NCI-H1694 treated with DMSO at 0.1 percent for 48 hours (cell line): Measurements from ENCODE around the gene WNK1.
"Not testable (repeated sequence)": the region's sequence is repeated elsewhere in the genome, so short reads cannot be mapped to it uniquely, and the experiment has no call there.

Experiments
- DNase-seq: peaks from one replicate; lab custom pipeline; 2025; lab: John Stamatoyannopoulos, UW

Gene WNK1

DNA sequence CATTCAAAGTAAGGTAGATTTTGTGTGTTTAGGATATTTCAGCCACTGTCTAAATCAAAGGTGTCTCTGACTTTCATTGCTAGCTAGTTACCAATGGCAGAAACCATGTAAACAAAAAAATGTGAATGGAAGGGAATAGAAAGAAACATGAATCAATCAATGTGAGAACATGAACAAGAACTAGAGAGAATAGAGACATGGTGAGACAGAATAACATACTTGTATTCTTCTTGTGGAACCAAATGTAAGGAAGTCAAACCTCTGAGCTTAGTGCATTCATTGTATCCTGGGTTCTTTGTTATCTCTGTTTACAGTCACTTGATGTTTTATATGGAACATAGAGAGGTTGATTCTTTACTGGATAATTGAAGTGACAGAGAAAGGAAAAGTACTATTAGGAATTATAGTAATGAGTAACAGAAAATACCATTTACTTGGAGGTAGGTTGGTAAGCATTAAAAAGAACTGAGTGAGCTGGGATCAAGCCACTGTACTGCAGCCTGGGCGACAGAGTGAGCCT is 2.6 kb upstream of the WNK1 start:
- peak; percentile 37 for DNase-seq

DNA sequence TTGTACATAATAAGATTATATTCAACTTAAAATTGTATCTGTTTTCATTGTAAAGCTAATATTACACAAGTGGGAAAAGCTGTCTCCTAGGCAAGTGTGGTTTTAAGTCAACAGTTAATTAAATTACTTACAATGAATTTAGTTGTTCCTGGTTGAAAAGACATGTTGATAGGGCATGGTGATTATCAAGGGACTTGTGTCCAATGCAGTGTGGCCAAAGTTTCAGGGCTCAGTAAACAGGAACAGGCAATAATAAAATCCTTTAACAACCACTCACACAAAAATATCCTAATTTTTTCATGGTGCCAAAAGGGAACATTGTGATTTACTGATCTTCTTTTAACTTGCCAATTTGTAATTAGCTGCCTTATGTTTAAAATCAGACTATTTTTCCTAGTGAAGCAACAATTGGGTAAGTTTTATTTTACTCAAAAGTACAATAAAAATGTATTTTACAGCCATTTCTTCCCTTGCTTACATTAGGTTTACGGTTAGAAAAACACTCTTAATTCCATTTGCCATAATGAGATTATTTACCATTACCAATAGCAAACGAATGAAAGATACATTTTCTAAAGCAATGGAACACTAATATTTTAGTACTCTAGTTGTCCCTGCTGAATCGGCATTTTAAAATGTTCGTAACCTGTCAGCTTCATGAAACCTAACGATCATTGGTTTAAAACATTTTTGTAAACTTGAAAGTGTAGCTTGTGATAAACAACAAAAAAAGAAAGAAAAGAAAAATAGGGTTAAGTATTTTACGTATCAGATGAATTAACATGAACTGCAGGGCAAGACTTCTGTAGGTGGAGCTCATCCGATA is 1.8 kb upstream of the WNK1 start:
- no peak for DNase-seq

DNA sequence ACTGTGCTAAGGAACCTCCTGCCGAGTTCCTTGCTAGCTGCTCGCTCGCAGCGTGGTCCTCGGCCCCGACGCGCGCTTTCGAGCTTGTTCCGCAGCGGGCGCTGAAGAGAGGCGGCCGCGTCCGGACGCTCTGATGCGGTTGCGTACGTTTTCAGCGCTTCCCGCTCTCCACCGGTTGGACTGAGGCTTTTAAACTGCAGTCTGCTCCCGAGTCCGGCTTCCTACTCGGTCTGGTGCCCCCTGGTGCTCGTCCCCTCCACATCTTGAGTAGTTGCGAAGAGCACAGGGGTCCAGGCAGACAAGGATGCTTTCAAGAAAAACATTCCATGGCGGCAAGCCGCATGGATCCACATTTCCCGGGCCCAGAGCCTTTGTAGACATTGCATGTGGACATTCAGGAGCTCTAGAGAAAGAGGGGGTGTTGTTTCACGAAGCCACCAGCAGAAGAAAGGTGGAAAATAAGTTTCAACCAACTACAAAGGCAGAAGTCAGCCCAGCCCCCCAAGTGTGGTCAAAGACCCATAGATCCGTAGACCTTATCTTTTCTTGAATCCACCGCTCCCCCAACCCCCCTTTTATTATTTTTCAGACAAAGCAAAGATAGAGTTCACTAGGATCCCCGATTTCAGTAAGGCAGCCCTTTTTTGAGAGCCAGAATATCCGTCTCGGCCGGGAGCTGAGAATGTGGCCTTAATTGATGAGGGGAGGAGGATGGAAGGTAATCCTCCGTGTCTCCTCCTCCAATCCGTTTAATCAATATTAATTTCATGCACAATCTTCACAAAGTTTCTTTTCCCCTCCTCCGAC is 984 bp upstream of the WNK1 start:
- peak; percentile 95 for DNase-seq

DNA sequence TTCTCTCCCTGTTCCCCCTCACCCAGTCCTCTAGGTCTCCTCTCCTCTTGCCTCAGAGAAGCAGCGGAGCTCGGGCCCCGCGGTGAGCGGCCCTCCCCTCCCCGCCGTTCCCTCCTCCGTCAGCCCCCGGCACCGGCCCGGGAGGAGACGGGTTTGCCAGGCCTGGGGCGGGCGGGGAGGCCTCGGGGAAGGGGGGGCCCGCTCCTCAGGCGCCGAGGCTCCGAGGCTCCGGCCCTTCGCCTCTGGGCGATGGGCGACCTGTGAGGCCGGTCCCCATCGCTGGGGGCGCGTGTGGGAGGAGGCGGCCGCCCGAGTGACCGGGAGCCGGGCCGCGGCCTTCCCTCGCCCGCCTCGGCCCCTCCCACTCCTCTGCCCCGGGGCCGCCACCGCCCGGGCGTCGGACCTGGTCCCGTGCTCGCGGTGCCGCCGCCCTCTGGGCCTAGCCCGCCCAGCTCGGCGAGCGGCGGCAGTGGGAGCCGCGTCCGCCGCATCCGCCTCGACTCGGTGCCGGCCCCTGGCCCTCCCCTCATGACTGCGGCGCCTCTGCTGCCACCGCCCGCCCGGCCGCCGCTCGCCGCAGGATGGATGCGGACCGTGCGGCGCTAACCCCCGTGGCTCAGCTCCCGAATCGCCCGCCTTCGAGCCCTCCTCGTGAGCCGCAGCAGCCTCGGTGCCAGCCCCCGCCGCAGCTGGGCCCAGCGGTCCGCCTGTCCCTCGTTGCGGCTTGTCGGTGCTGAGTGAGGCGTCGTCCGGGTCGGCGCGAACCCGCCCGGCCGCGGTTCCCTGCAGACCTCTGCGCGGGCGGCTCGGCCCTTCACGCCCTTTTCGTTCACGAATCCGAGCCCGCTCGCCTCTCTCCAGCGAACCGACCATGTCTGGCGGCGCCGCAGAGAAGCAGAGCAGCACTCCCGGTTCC is 574 bp downstream of the WNK1 start:
- no peak for DNase-seq

DNA sequence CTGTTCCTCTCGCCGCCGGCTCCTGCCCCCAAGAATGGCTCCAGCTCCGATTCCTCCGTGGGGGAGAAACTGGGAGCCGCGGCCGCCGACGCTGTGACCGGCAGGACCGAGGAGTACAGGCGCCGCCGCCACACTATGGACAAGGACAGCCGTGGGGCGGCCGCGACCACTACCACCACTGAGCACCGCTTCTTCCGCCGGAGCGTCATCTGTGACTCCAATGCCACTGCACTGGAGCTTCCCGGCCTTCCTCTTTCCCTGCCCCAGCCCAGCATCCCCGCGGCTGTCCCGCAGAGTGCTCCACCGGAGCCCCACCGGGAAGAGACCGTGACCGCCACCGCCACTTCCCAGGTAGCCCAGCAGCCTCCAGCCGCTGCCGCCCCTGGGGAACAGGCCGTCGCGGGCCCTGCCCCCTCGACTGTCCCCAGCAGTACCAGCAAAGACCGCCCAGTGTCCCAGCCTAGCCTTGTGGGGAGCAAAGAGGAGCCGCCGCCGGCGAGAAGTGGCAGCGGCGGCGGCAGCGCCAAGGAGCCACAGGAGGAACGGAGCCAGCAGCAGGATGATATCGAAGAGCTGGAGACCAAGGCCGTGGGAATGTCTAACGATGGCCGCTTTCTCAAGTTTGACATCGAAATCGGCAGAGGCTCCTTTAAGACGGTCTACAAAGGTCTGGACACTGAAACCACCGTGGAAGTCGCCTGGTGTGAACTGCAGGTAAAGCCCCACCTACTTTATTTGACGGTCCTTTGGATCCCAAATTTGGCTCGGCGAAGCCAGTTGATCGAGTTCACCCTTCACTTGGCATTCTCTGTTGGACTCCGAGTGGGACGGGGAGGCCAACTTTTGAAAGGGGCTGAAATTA is 1.5 kb downstream of the WNK1 start:
- no peak for DNase-seq

DNA sequence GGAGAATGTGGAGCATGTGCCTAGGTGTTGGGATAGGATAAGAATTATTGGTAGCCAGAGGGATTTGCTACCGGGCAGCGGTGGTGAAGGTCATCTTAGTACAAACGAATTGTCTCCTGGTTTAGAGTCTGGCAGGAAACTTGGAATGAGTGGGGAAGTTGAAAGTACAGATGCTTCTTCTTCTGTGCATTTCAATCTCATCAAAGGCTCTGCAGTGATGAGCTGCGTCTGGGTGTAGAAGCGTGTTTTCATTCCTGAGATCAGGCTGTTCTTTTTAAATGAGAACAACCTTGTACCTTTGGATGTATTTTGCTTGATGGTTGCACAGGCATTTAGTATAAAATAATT is 2.1 kb downstream of the WNK1 start:
- no peak for DNase-seq

DNA sequence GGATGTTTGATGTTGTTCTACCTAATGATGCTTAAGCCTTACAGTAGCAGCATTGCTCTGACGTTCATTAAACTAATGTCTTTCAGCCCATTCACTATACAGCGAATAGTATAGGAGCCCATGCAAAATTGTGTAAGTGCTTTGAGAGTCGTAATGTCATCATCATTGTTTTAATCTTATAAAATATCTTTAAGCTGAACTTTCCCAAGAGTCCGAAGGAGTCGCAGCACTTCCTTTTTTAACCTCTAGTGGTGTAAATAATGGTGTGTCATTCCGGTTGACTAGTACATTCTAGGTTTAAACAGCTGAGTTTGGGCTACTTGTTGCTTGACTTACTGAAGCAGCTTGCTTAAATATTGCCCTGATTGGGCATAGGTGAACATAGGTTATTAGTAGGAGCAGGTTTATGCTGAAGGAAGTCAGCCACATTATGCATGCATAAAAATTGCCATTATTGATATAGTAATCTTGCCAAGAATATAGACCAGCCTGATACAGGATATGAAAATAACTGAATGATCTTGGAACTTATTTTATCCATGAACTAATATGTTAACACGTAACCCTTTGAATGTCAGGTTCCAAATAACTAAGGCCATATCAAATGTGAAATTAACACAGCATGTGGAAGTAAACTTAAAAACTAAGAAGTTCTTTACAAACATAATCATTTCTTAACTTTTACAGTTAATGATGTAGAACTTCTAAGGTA is 2.6 kb downstream of the WNK1 start:
- peak; percentile 53 for DNase-seq

DNA sequence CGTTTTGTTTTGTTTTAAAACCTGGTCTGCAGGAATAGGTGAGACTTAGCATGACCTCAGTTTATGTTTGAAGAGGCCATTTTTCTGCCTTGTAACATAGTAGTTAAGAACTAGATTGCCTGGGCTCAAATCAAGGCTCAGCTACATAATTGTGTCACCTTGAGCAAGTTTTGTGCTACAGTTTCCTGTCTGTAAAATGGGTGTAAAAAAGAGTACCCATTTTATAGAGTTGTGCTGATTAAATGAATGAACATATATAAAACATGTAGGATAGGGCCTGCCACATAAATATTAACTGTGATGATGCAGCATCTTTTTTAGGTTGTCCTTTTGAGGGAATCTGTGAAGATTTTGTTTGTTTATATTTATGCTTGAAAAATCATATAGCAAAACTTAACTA is 7.2 kb downstream of the WNK1 start:
- DNase-seq: no peak

DNA sequence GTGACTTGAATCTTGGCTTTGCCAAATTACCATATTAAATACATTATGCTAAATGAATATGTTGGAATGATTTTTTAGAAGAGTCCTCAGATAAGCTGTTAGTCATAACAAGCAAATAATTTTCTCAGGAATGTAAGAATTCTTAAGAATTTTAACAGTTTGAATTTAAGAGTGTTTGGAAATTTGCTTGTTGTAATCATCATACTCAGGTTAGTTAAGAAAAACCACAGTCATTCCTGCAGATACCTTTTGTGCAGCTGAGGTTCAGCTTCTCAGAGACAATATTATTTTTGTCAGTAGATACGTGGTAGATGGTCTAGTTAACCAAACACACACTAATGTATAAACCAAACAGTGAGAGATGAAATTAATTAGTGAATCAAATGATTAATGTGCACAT is 8.9 kb downstream of the WNK1 start:
- no peak for DNase-seq

DNA sequence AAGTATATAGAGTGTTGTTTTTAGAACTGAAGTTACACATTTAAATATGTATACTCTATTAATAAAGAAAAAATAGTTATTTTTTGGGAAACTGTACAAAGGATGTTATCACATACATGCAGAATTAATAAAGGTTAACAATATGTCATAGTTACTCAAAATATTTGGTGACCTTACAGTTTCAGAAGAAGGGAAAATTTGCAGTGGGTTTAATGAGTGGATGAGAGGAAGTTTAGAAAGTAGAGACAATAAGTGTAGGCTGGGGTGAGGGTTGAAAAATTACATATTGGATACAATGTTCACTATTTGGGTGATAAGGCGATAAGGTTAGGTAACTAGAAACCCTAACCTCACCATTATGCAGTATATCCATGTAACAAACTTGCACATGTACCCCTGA is 13.5 kb downstream of the WNK1 start:
- no peak for DNase-seq

DNA sequence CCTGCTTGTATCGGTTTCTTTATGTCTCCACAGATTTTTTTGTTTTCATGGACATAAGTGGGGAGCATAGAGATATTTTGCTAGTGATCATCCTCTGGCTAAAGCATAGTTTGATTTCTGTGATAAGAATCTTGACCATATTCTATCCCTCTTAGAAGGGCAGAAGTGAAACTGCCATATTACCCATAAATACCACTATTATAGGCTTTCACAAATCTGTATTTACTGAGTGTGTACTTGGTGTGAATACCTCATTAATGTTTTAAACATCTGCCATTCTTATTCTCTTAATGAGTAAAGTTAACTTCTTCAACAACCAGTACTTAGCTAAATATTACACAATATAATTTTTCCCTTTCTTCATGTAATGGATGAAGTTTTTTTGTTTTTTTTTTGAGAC is 16.1 kb downstream of the WNK1 start:
- DNase-seq: no peak

DNA sequence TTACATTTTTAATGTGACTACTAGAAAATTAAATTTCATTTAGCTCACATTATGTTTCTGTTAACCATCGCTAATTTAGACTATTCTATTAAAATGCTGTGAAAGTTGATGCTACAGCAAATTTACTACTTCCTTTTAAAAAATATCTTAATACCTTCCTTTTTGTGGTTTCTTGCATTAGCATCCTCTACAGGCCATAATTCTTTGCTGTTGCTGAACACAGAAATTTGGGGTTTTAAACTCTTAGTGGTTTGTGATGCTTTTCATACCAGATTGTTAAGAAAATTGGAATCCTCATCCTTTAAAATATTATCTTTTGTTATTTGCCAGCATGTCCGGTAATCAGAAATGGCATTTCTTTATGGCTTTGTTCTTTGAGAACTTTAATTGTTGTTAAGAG is 18.1 kb downstream of the WNK1 start:
- DNase-seq: no peak

DNA sequence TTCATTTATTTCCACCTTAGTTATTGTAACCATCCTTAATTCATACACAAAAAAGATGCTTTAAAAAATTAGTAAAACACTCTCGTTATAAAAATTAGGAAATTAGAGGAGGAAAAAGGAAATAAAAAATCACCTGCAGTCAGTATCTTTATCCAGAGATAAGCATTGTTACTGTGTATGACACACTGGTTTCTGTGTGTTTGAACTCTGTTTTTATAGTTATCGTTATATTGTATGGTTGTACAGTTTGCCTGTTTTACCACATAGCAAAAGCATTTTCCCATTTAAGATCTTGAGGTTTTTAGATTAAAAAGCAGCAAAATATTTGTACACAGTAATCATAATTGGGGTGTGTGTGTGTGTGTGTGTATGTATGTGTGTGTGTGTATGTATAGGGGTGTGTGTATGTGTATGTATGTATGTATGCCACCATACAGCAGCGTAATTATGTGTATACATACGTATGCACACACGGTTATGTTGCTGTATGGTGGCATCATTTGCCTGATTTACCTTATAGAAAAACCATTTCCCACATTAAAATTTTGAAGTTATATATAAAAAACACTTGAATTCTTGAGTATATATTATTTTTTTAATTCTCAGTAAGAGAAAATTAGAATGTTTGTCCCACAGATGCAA is 19.8 kb downstream of the WNK1 start:
- no peak for DNase-seq

DNA sequence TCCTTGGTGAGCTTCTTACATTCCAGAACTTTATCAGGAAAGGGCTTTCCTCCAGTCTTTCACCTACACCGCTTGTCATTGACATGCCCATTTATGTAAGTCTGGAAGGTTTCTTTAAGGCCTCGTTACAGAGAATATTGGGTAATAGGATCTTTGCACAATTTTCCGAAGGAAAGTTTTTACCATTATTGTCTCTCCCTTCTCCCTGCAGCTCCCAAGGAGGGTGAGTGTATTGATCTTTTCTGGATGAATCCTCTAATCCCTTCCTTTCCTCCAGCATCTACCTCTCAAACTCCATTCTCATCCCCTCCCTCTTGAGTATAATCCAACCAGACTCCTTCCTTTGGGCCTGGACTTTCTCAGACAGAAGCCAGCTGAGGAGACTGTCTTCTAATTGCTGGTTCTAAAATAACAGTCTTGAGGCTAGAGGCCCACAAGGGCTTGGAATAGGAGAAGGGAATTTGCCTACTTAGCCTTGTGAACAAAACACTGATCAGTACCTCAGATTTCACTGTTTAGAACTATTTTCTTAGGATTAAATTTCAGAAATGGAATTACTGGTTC is 21.8 kb downstream of the WNK1 start:
- DNase-seq: no peak

DNA sequence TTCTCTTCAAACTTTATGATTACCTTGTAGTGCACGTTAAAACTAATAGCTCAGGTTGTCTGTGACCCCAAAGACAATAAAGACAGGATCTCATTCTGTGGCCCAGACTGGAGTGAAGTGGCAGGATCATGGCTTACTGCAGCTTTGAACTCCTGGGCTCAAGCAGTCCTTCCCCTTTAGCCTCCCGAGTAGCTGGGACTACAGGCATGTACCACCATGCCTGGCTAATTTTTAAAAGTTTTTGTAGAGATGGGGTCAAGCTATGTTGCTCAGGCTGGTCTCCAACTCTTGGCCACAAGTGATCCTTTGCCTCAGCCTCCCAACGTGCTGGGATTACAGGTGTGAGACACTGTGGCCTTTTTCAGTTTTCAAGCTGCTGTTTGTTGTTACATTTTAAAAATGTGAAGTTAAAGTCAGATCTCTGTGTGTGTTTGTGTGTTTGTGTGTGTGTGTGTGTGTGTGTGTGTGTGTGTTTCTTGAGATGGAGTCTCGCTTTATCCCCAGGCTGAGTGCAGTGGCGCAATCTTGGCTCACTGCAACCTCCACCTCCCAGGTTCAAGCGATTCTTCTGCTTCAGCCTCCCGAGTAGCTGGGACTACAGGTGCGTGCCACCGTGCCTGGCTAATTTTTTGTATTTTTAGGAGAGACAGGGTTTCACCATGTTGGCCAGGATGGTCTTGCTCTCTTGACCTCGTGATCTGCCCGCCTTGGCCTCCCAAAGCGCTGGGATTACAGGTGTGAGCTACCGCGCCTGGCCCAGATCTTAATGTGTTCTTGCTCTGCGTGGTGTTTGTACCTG is 23.8 kb downstream of the WNK1 start:
- DNase-seq: not testable (repeated sequence)

DNA sequence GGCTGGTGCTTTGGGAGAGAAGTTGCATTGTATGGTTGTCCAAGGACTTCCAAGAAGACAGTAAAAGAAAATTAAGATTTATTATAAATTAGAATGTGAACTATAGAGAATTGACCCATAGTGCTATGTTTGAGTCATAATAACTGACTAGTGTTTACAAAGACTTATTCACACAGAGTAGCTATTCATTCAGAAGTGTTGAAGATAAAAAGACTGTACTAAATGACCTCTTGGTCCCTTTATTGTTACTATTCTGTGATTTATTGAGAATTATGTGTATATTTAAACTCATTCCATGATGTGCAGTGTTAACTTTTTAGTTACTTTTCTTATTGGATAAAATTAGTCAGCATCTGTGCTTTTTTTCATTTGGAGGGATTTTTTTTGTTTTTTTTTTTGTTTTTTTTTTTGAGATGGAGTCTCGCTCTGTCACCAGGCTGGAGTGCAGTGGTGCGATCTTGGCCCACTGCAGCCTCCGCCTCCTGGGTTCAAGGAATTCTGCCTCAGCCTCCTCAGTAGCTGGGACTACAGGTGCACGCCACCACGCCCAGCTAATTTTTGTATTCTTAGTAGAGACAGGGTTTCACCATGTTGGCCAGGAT is 24.5 kb downstream of the WNK1 start:
- not testable (repeated sequence) for DNase-seq

DNA sequence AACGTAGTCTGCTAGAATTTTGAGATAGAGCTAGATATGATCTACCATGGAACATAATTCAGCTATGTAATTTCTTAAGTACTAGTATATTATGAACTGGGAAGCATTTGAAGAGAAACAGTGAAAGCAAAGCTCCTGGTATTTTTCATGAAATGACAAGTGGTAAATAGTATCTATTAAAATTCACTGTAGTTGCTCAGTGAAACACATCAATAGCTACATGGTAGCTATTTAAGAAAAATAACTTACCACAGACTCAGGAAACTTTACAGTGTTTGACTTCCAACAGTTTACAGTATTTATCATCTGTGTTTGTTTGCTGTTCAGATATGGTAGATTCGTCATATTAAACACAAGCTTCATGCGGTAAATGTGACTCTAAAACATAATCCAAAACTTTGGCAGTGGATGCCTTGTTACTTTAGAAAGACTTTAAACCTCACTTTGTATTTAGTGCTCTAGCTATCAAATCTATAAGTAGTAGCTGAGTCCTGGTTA is 25.2 kb downstream of the WNK1 start:
- no peak for DNase-seq

DNA sequence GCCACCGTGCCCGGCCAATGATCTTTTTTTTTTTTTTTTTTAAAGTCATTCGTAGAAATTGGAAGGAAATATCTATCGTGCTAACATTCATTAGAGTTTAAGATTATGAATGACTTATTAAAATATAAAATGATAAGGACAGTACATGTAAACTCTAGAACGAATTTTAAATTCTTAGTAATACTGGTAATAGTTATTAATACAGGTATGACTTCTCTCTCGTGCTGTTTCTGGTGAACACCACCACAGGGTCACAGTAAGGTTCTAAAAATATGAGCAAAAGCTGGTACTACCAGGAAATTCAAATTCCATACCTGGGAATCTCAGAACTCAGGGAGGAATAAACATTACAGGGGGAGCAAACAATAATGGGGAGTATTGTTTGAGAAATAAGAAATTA is 26.2 kb downstream of the WNK1 start:
- no peak for DNase-seq
